Epithelial cell of proximal tubule (primary cell): Measurements from ENCODE around the gene INAFM1. TPM values are rescaled to one million over a fixed set of nuclear protein-coding genes. Genes with fewer than 3 reads are reported as not detected.
"Not testable (repeated sequence)": the region's sequence is repeated elsewhere in the genome, so short reads cannot be mapped to it uniquely, and the experiment has no call there.

Source experiments
- DNase-seq: peaks from one replicate; pipeline ENCODE4 v3.0.0-alpha.2; 2011; ENCODE audit warnings: low read depth
- H3K4me3 ChIP-seq: 2 replicates; pipeline ENCODE4 v1.5.1; 2011; ENCODE audit warnings: low read depth, mild to moderate bottlenecking, low read length
- total RNA-seq: library from RNA; depleted of rRNA; stranded (reverse); fragments of >200 nt; gene quantifications from 2 replicates; pipeline ENCODE4 v1.2.3, GENCODE V29; 2015
- TF ChIP-seq, protein P1 (sequence below): conservative IDR thresholded peaks from 2 replicates; pipeline ENCODE4 v1.5.1; 2012; ENCODE audit warnings: low read depth, mild to moderate bottlenecking, low read length

Gene INAFM1
- total RNA-seq, 1 donor from 2014 or later = 7.0 TPM

DNA sequence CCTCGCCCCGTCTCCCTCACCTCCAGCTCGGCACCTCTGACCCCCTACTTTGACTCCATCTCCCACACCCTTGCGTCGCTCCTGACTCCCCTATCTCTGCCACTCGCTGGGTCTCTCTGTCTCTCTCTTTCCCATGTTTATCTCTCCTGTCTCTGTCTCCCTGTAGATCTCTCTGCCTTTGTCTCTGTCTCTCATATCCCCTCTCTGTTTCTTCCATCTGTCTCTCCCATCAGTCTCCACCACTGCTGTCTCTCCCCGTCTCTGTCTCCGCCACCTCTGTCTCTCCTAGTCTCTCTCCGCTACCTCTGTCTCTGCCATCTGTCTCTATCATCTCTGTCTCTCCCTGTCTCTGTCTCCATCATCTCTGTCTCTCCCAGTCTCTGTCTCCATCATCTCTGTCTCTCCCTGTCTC is 31.3 kb upstream of the INAFM1 start:
- DNase-seq = no peak
- peak overlapping the region; percentile 53 for H3K4me3 ChIP-seq
- TF ChIP-seq, protein P1, sequence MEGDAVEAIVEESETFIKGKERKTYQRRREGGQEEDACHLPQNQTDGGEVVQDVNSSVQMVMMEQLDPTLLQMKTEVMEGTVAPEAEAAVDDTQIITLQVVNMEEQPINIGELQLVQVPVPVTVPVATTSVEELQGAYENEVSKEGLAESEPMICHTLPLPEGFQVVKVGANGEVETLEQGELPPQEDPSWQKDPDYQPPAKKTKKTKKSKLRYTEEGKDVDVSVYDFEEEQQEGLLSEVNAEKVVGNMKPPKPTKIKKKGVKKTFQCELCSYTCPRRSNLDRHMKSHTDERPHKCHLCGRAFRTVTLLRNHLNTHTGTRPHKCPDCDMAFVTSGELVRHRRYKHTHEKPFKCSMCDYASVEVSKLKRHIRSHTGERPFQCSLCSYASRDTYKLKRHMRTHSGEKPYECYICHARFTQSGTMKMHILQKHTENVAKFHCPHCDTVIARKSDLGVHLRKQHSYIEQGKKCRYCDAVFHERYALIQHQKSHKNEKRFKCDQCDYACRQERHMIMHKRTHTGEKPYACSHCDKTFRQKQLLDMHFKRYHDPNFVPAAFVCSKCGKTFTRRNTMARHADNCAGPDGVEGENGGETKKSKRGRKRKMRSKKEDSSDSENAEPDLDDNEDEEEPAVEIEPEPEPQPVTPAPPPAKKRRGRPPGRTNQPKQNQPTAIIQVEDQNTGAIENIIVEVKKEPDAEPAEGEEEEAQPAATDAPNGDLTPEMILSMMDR = no peak

DNA sequence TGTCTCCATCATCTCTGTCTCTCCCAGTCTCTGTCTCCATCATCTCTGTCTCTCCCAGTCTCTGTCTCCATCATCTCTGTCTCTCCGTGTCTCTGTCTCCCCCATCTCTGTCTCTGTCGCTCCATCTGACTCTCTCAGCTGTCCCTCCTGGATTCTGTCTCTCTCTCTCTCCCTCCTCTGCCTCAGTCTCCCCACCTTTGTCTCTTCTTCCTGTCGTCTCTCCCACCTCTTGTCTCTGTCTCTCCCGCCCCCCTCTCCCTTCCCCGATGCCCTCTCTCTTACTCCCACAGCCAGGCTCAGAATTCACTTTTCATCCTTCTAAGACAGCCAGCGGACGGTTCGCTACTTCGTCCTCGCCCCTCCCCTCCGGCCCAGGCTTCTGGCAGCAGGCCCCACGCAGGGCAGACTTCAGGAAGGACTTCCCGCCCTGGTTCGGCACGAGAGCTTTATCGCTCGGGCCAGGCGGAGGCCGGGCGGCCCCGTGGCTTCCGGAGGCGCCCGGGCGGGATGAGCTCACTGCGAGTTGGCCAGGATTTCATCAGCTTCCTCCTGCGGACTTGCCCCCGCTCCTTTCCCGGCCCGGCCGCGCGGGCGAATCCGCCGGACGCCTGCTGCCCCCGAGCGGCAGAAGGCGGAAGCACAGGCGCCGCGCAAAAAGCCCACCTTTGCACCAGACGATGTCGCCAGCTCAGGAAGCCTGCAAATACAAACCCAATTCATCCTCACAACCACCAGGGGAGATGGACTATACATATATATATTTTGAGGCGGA is 30.7 kb upstream of the INAFM1 start:
- peak overlapping the region; percentile 53 for H3K4me3 ChIP-seq
- no peak for DNase-seq
- TF ChIP-seq, protein P1 = peak; percentile 85

DNA sequence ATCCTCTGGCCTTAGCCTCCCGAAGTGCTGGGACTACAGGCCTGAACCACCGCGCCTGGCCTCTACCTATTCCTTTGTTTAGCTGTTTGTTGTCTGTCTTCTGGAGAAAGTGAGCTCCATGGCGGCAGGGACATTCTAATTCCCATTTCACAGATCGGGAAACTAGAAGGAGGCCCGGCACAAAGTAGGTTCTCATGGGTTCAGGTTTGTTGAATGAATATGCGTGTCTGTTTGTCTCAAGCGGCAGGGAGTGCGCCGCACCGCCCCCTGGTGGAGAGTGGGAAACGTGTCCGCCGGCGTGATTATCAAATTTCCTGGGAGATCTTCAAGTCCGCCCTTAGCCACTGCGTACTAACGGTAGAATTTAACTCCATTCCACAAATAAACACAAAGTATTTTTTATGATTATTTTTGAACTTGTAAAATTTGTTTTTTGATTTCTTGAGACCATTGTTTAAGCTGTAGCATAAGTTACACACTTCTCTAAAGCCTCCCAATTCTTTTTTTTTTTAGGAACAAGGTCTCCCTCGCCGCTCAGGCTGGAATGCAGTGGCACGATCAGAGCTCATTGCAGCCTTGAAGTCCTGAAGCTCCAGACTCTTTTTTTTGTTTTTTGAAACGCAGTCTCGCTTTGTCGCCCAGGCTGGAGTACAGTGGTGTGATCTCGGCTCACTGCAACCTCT is 27.2 kb upstream of the INAFM1 start:
- TF ChIP-seq, protein P1 = peak; percentile 92
- DNase-seq = no peak
- no peak overlapping the region for H3K4me3 ChIP-seq

DNA sequence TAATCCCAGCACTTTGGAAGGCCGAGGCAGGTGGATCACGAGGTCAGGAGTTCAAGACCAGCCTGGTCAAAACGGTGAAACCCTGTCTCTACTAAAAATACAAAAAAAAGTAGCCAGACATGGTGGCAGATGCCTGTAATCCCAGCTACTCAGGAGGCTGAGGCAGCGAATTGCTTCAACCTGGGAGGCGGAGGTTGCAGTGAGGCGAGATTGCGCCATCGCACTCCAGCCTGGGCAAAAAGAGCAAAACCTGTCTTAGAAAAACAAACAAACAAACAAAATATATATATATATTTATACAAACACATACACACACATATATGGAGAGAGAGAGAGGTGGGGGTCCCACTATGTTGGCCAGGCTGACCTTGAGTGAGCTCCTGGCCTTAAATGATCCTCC is 21.7 kb upstream of the INAFM1 start:
- DNase-seq, H3K4me3 ChIP-seq: not testable (repeated sequence)

GRCh38 chr19:47253467-47253881 is 21.2 kb upstream of the INAFM1 start:
- no peak for DNase-seq
- TF ChIP-seq, protein P1 = no peak
- H3K4me3 ChIP-seq = no peak overlapping the region

DNA sequence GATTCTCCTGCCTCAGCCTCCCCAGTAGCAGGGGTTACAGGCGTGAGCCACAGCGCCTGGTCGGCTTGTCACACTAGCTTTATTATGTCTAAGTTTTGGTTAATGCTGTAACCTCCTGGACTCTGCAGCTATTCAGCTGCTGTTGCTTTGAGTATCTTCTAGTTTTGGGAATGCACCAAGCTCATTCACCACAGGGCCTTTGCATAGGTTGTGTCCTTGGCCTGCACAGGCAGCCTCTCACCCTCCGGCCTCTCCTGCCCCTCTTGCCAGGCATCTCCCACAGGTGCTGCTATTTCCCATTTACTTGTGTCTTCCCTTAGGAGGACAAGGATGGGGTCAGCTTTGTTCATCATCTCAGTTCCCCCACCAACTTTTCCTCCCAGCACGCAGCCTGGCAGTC is 20.7 kb upstream of the INAFM1 start:
- TF ChIP-seq, protein P1 = no peak
- no peak for DNase-seq
- no peak overlapping the region for H3K4me3 ChIP-seq

- TF ChIP-seq, protein P1 = no peak
Measured at GRCh38 chr19:47255879-47256692, 18.6 kb upstream of the INAFM1 start, which contains the start of gene CCDC9. TSS of gene CCDC9 (plus strand) at chr19:47256525. CDS start at chr19:47258401, 1,876 bp downstream.

More at GRCh38 chr19:47255879-47256692, 18.6 kb upstream of the INAFM1 start, which contains the start of gene CCDC9:
- peak within 1 kb of the TSS; percentile 65 for H3K4me3 ChIP-seq
- DNase-seq = peak; percentile 74
